ENCODE measurements around the gene COL1A2.

Gene COL1A2

GRCh38 chr7:94439893-94440381, 45.2 kb downstream of the COL1A2 start:
- TF ChIP-seq CTCF (IDR thresholded peaks at IDR 0.05; ENCODE audit: low read depth, low read length), result no peak
- H3K4me3 ChIP-seq (ENCODE audit: low read depth, low read length), result no peak overlapping the region
- in situ Hi-C loops (cut with HindIII; ENCODE audit: low sequenced_read_pairs), result no loop called here
- DNase-seq (ENCODE audit: low read depth, low spot score), result no peak

- no peak for TF ChIP-seq CTCF (IDR thresholded peaks at IDR 0.05; ENCODE audit: low read depth, low read length)
- DNase-seq (ENCODE audit: low read depth, low spot score), result peak; percentile 53
- in situ Hi-C loops (cut with HindIII; ENCODE audit: low sequenced_read_pairs), result no loop called here
- no peak overlapping the region for H3K4me3 ChIP-seq (ENCODE audit: low read depth, low read length)
Measured at GRCh38 chr7:94440451-94441039, 45.9 kb downstream of the COL1A2 start.

- no peak overlapping the region for H3K4me3 ChIP-seq (ENCODE audit: low read depth, low read length)
- in situ Hi-C loops (cut with HindIII; ENCODE audit: low sequenced_read_pairs), result no loop called here
- no peak for TF ChIP-seq CTCF (IDR thresholded peaks at IDR 0.05; ENCODE audit: low read depth, low read length)
- no peak for DNase-seq (ENCODE audit: low read depth, low spot score)
Measured at GRCh38 chr7:94441138-94441537, 46.4 kb downstream of the COL1A2 start.

GRCh38 chr7:94442639-94443038, 47.9 kb downstream of the COL1A2 start:
- in situ Hi-C loops (cut with HindIII; ENCODE audit: low sequenced_read_pairs), result no loop called here
- TF ChIP-seq CTCF (IDR thresholded peaks at IDR 0.05; ENCODE audit: low read depth, low read length), result no peak
- no peak overlapping the region for H3K4me3 ChIP-seq (ENCODE audit: low read depth, low read length)
- no peak for DNase-seq (ENCODE audit: low read depth, low spot score)

- TF ChIP-seq CTCF (IDR thresholded peaks at IDR 0.05; ENCODE audit: low read depth, low read length), result no peak
- H3K4me3 ChIP-seq (ENCODE audit: low read depth, low read length), result no peak overlapping the region
- DNase-seq (ENCODE audit: low read depth, low spot score), result no peak
- in situ Hi-C loops (cut with HindIII; ENCODE audit: low sequenced_read_pairs), result no loop called here
Measured at GRCh38 chr7:94444813-94445212, 50.1 kb downstream of the COL1A2 start.

GRCh38 chr7:94445696-94446194, 51.0 kb downstream of the COL1A2 start:
- in situ Hi-C loops (cut with HindIII; ENCODE audit: low sequenced_read_pairs), result no loop called here
- TF ChIP-seq CTCF (IDR thresholded peaks at IDR 0.05; ENCODE audit: low read depth, low read length), result no peak

More at GRCh38 chr7:94445696-94446194, 51.0 kb downstream of the COL1A2 start:
- DNase-seq (ENCODE audit: low read depth, low spot score), result no peak
- H3K4me3 ChIP-seq (ENCODE audit: low read depth, low read length), result no peak overlapping the region

Data from astrocyte of the spinal cord (primary cell).